HG02884 (cell line): ENCODE results near the gene STX3.
A peak's percentile ranks its signal among the peaks of the same experiment; 100 is the strongest.

Experiments
- ATAC-seq: cut with Tn5 transposase; IDR thresholded peaks from one replicate; pipeline ENCODE4 v1.9.1; 2021; ENCODE audit warnings: mild to moderate bottlenecking, moderate library complexity; ENCODE audit not compliant: unreplicated experiment

The STX3 gene

GRCh38 chr11:59754859-59755700 is at the start of gene STX3:
Gene STX3 (plus strand): TSS chr11:59755376. CDS start chr11:59755606, 230 bp downstream.
- ATAC-seq = peak; percentile 73

- no peak for ATAC-seq
Measured at GRCh38 chr11:59706518-59707285, 48.5 kb upstream of the STX3 start.

GRCh38 chr11:59707371-59707770 is 47.8 kb upstream of the STX3 start:
- no peak for ATAC-seq

- no peak for ATAC-seq
Measured at GRCh38 chr11:59708537-59708936, 46.6 kb upstream of the STX3 start.

- no peak for ATAC-seq
Measured at GRCh38 chr11:59710136-59710847, 44.9 kb upstream of the STX3 start.

- no peak for ATAC-seq
Measured at GRCh38 chr11:59713745-59714144, 41.4 kb upstream of the STX3 start, which contains the start of gene OR10V1. Gene OR10V1 (minus strand): TSS chr11:59713845. CDS start chr11:59713845, 0 bp downstream.

GRCh38 chr11:59716051-59716450 is 39.1 kb upstream of the STX3 start:
- no peak for ATAC-seq

GRCh38 chr11:59719556-59719955 is 35.6 kb upstream of the STX3 start:
- no peak for ATAC-seq

GRCh38 chr11:59724066-59724465 is 31.1 kb upstream of the STX3 start:
- no peak for ATAC-seq

- no peak for ATAC-seq
Measured at GRCh38 chr11:59727426-59727825, 27.8 kb upstream of the STX3 start.

- ATAC-seq = no peak
Measured at GRCh38 chr11:59728154-59728553, 27.0 kb upstream of the STX3 start.

- no peak for ATAC-seq
Measured at GRCh38 chr11:59728913-59729312, 26.3 kb upstream of the STX3 start.

- ATAC-seq = no peak
Measured at GRCh38 chr11:59729834-59730233, 25.3 kb upstream of the STX3 start.

- no peak for ATAC-seq
Measured at GRCh38 chr11:59730896-59731565, 24.1 kb upstream of the STX3 start.

GRCh38 chr11:59746111-59746510 is 9.1 kb upstream of the STX3 start:
- no peak for ATAC-seq

GRCh38 chr11:59753650-59754493 is 1.3 kb upstream of the STX3 start:
- ATAC-seq = peak; percentile 53

GRCh38 chr11:59754494-59754858 is 700 bp upstream of the STX3 start:
- no peak for ATAC-seq

- peak; percentile 17 for ATAC-seq
Measured at GRCh38 chr11:59755701-59756557, 753 bp downstream of the STX3 start.

GRCh38 chr11:59756558-59756840 is 1.3 kb downstream of the STX3 start:
- no peak for ATAC-seq
